Activated naive CD4-positive, alpha-beta T cell treated with anti-CD3 and anti-CD28 coated beads for 36 hours (primary cell): ENCODE results near the gene ERICH6B. TPM values are rescaled to one million over a fixed set of nuclear protein-coding genes. Genes with fewer than 3 reads are reported as not detected.
A peak's percentile ranks its signal among the peaks of the same experiment; 100 is the strongest.

Experiments used
- CTCF ChIA-PET: fragments of 350-600 bp; sonication (Branson Sonifier 250); formaldehyde crosslinking; loops from one replicate; lab custom pipeline; 2021; ENCODE audit warnings: antibody characterized with exemption; lab: Charles Lee
- DNase-seq: peaks from one replicate; pipeline ENCODE4 v3.0.0-alpha.2; 2020
- H3K27ac Mint-ChIP-seq: one replicate; pipeline ENCODE4 v1.8.0; 2021; ENCODE audit warnings: mild to moderate bottlenecking, mixed read lengths
- H3K27me3 Mint-ChIP-seq: one replicate; pipeline ENCODE4 v1.8.0; 2021; ENCODE audit warnings: low read depth, mixed read lengths
- H3K36me3 Mint-ChIP-seq: one replicate; pipeline ENCODE4 v1.8.0; 2021; ENCODE audit warnings: low read depth, mixed read lengths
- H3K4me1 Mint-ChIP-seq: one replicate; pipeline ENCODE4 v1.8.0; 2021; ENCODE audit warnings: low read depth, mixed read lengths
- H3K4me3 Mint-ChIP-seq: one replicate; pipeline ENCODE4 v1.8.0; 2021; ENCODE audit warnings: mild to moderate bottlenecking, moderate library complexity, mixed read lengths
- H3K9me3 Mint-ChIP-seq: one replicate; pipeline ENCODE4 v1.8.0; 2021; ENCODE audit warnings: mixed read lengths
- intact Hi-C: fragments of 100-400 bp; cut with micrococcal nuclease; formaldehyde crosslinking; loops from one replicate; pipeline ENCODE4 v1.15.1; 2023
- total RNA-seq, 2 experiments: library from RNA; stranded (reverse); gene quantifications; one replicate each; pipeline ENCODE4 v1.2.3, GENCODE V29; 2021

Gene ERICH6B
- total RNA-seq, 2 experiments from 2014 or later, result not detected

DNA sequence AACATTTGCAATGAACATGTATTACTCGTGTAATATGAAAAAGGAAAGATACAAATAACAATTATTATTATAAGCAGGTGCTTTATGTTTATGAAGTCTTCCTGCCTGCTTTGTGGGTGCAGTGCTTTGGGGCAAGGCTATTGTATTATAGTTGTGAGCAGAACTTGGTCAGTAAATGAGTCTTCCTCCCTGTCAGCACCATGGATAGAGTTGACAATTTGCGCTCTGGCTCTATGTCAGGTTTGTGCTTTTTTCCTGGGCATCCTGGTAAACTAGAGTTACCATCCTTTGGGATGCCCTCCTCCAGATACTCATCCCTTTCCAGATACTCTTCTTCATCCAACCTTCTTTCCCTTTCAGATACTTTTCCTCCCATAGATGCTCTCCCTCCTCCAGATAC is 19.6 kb downstream of the ERICH6B start:
- DNase-seq, result no peak
- no peaks in the 10 kb centered on the region for H3K36me3 Mint-ChIP-seq
- H3K27me3 Mint-ChIP-seq, result peaks cover 9% of the 10 kb centered on the region
- intact Hi-C loops, result no loop called here
- H3K4me1 Mint-ChIP-seq, result no peaks in the 10 kb centered on the region
- no peak overlapping the region for H3K4me3 Mint-ChIP-seq
- CTCF ChIA-PET, result no interaction called here
- H3K9me3 Mint-ChIP-seq, result no peaks in the 10 kb centered on the region
- no peak overlapping the region for H3K27ac Mint-ChIP-seq

DNA sequence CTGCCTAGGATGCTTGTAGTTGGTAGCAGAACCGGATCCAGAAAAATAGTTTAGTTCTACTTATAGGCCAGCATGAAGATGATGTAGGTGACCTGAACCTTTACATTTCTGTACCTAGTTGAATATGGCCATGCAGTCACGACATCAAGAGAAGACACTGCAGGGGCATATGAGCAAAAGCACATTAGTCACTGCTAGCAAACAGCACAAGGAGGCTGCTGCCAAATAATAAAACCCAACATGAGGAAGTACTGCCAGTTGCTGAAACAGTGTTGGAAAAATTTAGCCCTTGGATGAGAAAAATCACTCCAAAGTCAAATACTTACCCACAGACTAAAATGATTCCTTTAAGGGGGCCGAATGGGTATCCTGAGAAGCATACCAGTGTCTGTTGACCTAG is 20.8 kb downstream of the ERICH6B start:
- H3K4me1 Mint-ChIP-seq, result no peaks in the 10 kb centered on the region
- intact Hi-C loops, result no loop called here
- H3K27me3 Mint-ChIP-seq, result peaks cover 5% of the 10 kb centered on the region
- CTCF ChIA-PET, result no interaction called here
- no peak overlapping the region for H3K27ac Mint-ChIP-seq
- H3K4me3 Mint-ChIP-seq, result no peak overlapping the region
- DNase-seq, result no peak
- H3K9me3 Mint-ChIP-seq, result no peaks in the 10 kb centered on the region
- no peaks in the 10 kb centered on the region for H3K36me3 Mint-ChIP-seq

- DNase-seq, result no peak
- H3K9me3 Mint-ChIP-seq, result no peaks in the 10 kb centered on the region
- no peak overlapping the region for H3K27ac Mint-ChIP-seq
- no peaks in the 10 kb centered on the region for H3K36me3 Mint-ChIP-seq
- no peaks in the 10 kb centered on the region for H3K4me1 Mint-ChIP-seq
- H3K27me3 Mint-ChIP-seq, result peaks cover 5% of the 10 kb centered on the region
- CTCF ChIA-PET, result no interaction called here
- intact Hi-C loops, result no loop called here
- no peak overlapping the region for H3K4me3 Mint-ChIP-seq
Measured at GRCh38 chr13:45594227-45594626, 21.3 kb downstream of the ERICH6B start.

DNA sequence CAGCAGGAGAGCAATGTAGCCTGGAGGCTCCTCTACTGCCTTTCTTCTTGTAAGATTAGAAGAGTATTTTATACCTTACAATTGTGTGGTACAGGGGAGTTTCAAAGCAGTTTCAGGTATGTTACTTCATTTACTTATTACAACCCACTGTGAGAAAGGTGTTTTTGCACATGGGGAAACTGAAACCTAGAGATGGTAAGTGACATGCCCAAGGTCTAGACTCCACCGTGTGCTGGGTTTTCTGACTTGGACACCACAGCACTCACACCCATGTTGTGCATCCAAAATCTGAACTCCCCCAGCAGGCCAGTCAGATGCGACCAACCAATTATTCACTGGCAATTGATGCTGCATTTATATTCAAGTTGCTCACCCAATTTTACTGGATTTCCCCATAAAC is 22.8 kb downstream of the ERICH6B start:
- no peak overlapping the region for H3K27ac Mint-ChIP-seq
- DNase-seq, result no peak
- H3K9me3 Mint-ChIP-seq, result no peaks in the 10 kb centered on the region
- no peak overlapping the region for H3K4me3 Mint-ChIP-seq
- intact Hi-C loops, result no loop called here
- peaks cover 5% of the 10 kb centered on the region for H3K27me3 Mint-ChIP-seq
- H3K4me1 Mint-ChIP-seq, result no peaks in the 10 kb centered on the region
- CTCF ChIA-PET, result no interaction called here
- H3K36me3 Mint-ChIP-seq, result no peaks in the 10 kb centered on the region

- DNase-seq, result no peak
- peaks cover 3% of the 10 kb centered on the region for H3K27me3 Mint-ChIP-seq
- no peak overlapping the region for H3K27ac Mint-ChIP-seq
- no peak overlapping the region for H3K4me3 Mint-ChIP-seq
- H3K9me3 Mint-ChIP-seq, result no peaks in the 10 kb centered on the region
- H3K4me1 Mint-ChIP-seq, result no peaks in the 10 kb centered on the region
- no peaks in the 10 kb centered on the region for H3K36me3 Mint-ChIP-seq
- CTCF ChIA-PET, result no interaction called here
- intact Hi-C loops, result no loop called here
Measured at GRCh38 chr13:45590066-45590465, 25.5 kb downstream of the ERICH6B start.

DNA sequence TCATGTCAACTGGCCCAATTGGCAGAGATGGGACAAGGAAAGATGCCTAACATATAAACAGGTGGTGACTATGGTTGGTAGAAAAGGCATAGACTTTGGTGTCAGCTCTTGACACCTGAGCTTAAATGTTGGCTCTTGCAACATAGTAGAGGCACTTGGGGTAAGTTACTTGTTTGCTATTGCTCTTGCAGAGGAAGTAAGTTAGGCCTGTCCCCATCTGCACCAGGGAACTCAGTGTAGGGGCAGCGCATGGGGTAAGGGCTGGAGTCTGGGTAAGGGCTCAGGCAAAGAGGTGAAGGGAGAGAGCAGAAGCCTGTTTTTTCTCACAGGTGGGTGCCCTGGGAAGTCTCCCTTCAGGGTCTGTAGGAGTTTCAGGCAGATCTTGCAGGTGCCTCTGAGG is 27.6 kb downstream of the ERICH6B start:
- no peak for DNase-seq
- H3K4me3 Mint-ChIP-seq, result no peak overlapping the region
- H3K9me3 Mint-ChIP-seq, result no peaks in the 10 kb centered on the region
- H3K4me1 Mint-ChIP-seq, result no peaks in the 10 kb centered on the region
- no peak overlapping the region for H3K27ac Mint-ChIP-seq
- H3K27me3 Mint-ChIP-seq, result no peaks in the 10 kb centered on the region
- CTCF ChIA-PET, result no interaction called here
- intact Hi-C loops, result no loop called here
- H3K36me3 Mint-ChIP-seq, result no peaks in the 10 kb centered on the region

DNA sequence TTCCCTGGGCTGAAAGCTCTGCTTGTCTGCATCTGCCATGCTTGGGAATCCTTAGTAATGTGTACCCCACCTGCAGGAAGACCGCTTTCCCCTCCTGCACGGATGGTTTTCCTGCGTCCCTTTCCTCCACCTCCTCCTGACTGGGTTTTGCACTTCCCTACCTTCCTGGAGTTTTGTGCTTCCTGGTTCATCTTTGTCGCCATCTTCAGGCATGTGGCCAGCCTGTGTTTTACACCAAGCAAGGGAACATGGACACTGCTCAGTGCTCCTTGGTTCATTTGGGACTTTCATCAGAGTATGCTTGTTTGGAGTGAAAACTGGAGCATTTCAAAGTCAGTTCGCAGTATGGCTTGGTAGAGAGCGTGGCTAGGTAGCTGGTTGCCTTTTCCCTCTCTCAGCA is 30.7 kb downstream of the ERICH6B start:
- Mint-ChIP-seq H3K4me3 (no peak overlapping the region), H3K9me3 (no peaks in the 10 kb centered on the region), H3K27me3 (no peaks in the 10 kb centered on the region), H3K4me1 (no peaks in the 10 kb centered on the region), H3K36me3 (no peaks in the 10 kb centered on the region), H3K27ac (no peak overlapping the region)
- intact Hi-C loops, result no loop called here
- CTCF ChIA-PET, result interaction anchor here (1.0 kb wide), 1 partner anchor 27 kb away, joined by 3 read pairs; no protein-coding TSS in a partner anchor
- DNase-seq, result peak; percentile 5

GRCh38 chr13:45582408-45583076 is 33.0 kb downstream of the ERICH6B start:
- no peak overlapping the region for H3K4me3 Mint-ChIP-seq
- H3K36me3 Mint-ChIP-seq, result no peaks in the 10 kb centered on the region
- CTCF ChIA-PET, result interaction anchor here (0.7 kb wide), 1 partner anchor 539 kb away, joined by 3 read pairs; no protein-coding TSS in a partner anchor
- DNase-seq, result no peak
- no peaks in the 10 kb centered on the region for H3K4me1 Mint-ChIP-seq
- no peaks in the 10 kb centered on the region for H3K9me3 Mint-ChIP-seq
- no peaks in the 10 kb centered on the region for H3K27me3 Mint-ChIP-seq
- H3K27ac Mint-ChIP-seq, result no peak overlapping the region
- intact Hi-C loops, result no loop called here

- Mint-ChIP-seq H3K27me3 (no peaks in the 10 kb centered on the region), H3K27ac (no peak overlapping the region), H3K4me3 (no peak overlapping the region), H3K36me3 (no peaks in the 10 kb centered on the region), H3K9me3 (no peaks in the 10 kb centered on the region), H3K4me1 (no peaks in the 10 kb centered on the region)
- CTCF ChIA-PET, result no interaction called here
- intact Hi-C loops, result no loop called here
- DNase-seq, result no peak
Measured at GRCh38 chr13:45576466-45576865, 39.1 kb downstream of the ERICH6B start.

- H3K4me1 Mint-ChIP-seq, result no peaks in the 10 kb centered on the region
- DNase-seq, result no peak
- CTCF ChIA-PET, result no interaction called here
- H3K36me3 Mint-ChIP-seq, result no peaks in the 10 kb centered on the region
- intact Hi-C loops, result no loop called here
- no peaks in the 10 kb centered on the region for H3K9me3 Mint-ChIP-seq
- H3K4me3 Mint-ChIP-seq, result no peak overlapping the region
- no peaks in the 10 kb centered on the region for H3K27me3 Mint-ChIP-seq
- H3K27ac Mint-ChIP-seq, result no peak overlapping the region
Measured at GRCh38 chr13:45575830-45576180, 39.7 kb downstream of the ERICH6B start.

DNA sequence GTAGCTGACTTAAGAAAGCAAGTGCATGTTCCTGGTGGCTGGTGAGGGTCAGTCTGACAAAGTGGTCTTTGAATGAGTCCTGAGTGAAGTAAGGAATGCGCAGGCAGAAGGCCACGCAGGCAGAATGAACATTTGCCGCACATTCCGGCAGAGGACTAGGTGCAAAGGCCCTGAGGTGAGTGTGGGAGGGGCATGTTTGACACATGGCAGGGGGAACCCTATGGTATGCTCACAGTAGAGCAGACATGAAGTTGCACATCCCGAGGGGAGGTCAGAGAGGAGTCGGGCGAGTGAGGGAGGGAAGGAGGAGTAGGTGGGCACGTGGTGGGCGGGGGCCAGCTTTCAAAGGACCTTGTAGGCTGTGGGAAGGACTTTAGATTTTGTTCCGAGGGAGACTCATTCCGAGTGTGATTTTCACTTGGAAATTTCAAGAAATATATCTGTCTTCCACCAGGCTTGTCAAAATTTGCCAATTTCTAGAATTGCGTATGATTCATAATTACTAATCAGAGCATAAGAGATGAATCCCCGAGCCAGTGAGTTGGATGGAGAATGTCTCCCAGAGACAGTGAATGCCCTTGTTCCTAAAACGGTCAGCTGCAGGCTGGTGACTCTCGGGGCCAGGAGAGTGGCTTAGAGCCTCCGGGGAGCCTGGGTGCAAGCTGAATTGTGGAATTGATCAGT is 40.3 kb downstream of the ERICH6B start:
- H3K36me3 Mint-ChIP-seq, result no peaks in the 10 kb centered on the region
- intact Hi-C loops, result no loop called here

DNA sequence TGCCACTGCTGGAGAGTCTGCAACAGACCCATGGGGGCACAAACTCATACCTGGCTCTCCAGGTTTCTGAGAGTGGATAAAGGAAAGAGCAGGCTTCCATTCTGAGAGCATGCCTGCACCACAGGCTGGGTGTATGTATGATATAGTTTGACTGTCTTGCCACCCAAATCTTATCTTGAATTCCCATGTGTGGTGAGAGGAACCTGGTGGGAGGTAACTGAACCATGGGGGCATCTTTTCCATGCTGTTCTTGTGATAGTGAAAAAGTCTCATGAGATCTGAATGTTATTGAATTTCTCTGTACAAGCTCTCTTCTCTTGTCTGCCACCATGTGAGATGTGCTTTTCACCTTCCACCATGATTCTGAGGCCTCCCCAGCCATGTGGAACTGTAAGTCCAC is 50.2 kb downstream of the ERICH6B start:
- Mint-ChIP-seq H3K27me3 (peaks cover 4% of the 10 kb centered on the region), H3K4me1 (no peaks in the 10 kb centered on the region), H3K27ac (no peak overlapping the region), H3K36me3 (no peaks in the 10 kb centered on the region), H3K9me3 (no peaks in the 10 kb centered on the region), H3K4me3 (no peak overlapping the region)
- DNase-seq, result no peak
- CTCF ChIA-PET, result interaction anchor here (0.6 kb wide), 1 partner anchor 146 kb away, joined by 3 read pairs; no protein-coding TSS in a partner anchor
- intact Hi-C loops, result no loop called here

More for the DNA sequence above, 40.3 kb downstream of the ERICH6B start:
- H3K27me3 Mint-ChIP-seq, result no peaks in the 10 kb centered on the region
- H3K4me3 Mint-ChIP-seq, result no peak overlapping the region
- no peak for DNase-seq
- no peak overlapping the region for H3K27ac Mint-ChIP-seq
- no peaks in the 10 kb centered on the region for H3K4me1 Mint-ChIP-seq
- H3K9me3 Mint-ChIP-seq, result no peaks in the 10 kb centered on the region
- CTCF ChIA-PET, result no interaction called here

GRCh38 chr13:45564133-45564776 is 51.3 kb downstream of the ERICH6B start:
- peak; percentile 24 for DNase-seq
- no peaks in the 10 kb centered on the region for H3K36me3 Mint-ChIP-seq
- H3K27me3 Mint-ChIP-seq, result peaks cover 4% of the 10 kb centered on the region
- no peaks in the 10 kb centered on the region for H3K9me3 Mint-ChIP-seq
- H3K4me1 Mint-ChIP-seq, result no peaks in the 10 kb centered on the region
- CTCF ChIA-PET, result no interaction called here
- no peak overlapping the region for H3K4me3 Mint-ChIP-seq
- intact Hi-C loops, result no loop called here
- H3K27ac Mint-ChIP-seq, result no peak overlapping the region
